H1 (cell line): ENCODE measurements around the gene TRAF3IP1. TPM values are rescaled to one million over a fixed set of nuclear protein-coding genes. Genes with fewer than 3 reads are reported as not detected.

Experiments
- CTCF ChIA-PET: fragments of 300-600 bp; sonication (Branson Sonifier 250); formaldehyde crosslinking; loops from one replicate; lab custom pipeline; 2021; ENCODE audit not compliant: partially characterized antibody; lab: Charles Lee
- POLR2A ChIA-PET: fragments of 300-600 bp; sonication (Branson Sonifier 250); formaldehyde crosslinking; loops from one replicate; lab custom pipeline; 2021; ENCODE audit warnings: inconsistent platforms; ENCODE audit not compliant: partially characterized antibody; lab: Charles Lee
- DNase-seq, 2 experiments: peaks; one replicate each; pipeline versions ENCODE4 v3.0.0 to v3.0.0-alpha.2; 2010 to 2022; ENCODE audit warnings: low spot score in 2 of 2, low read depth in 1 of 2, mixed read lengths in 1 of 2
- FAIRE-seq: peaks from 2 replicates; lab custom pipeline; 2011; peaks lifted over from hg19 to GRCh38; lab: Jason Lieb, UNC
- H2AFZ ChIP-seq: 2 replicates; pipeline ENCODE4 v1.8.1; 2012; ENCODE audit warnings: low read length, inconsistent platforms
- H2AK5ac ChIP-seq: 2 replicates; pipeline ENCODE4 v1.6.1; 2013; ENCODE audit warnings: low read depth, low read length
- H2BK120ac ChIP-seq: replicated peaks from 2 replicates; pipeline ENCODE3; 2013; ENCODE audit warnings: low read depth, low read length, inconsistent platforms
- H2BK12ac ChIP-seq: 2 replicates; pipeline ENCODE4 v1.6.1; 2013; ENCODE audit warnings: low read depth, low read length
- H2BK15ac ChIP-seq: 2 replicates; pipeline ENCODE4 v1.6.1; 2013; ENCODE audit warnings: low read length
- H2BK20ac ChIP-seq: 2 replicates; pipeline ENCODE4 v1.6.1; 2013; ENCODE audit warnings: low read length
- H2BK5ac ChIP-seq: 2 replicates; pipeline ENCODE4 v1.6.1; 2013; ENCODE audit warnings: low read depth, low read length
- H3K14ac ChIP-seq: 2 replicates; pipeline ENCODE4 v1.6.1; 2013; ENCODE audit warnings: inconsistent platforms; ENCODE audit not compliant: insufficient read length
- H3K18ac ChIP-seq: 2 replicates; pipeline ENCODE4 v1.6.1; 2013; ENCODE audit warnings: low read length; ENCODE audit errors: extremely low read depth
- H3K23ac ChIP-seq: 2 replicates; pipeline ENCODE4 v1.6.1; 2013; ENCODE audit warnings: inconsistent platforms; ENCODE audit not compliant: insufficient read length
- H3K23me2 ChIP-seq: 2 replicates; pipeline ENCODE4 v1.6.1; 2013; ENCODE audit warnings: low read depth, low read length
- H3K27ac ChIP-seq: 2 replicates; pipeline ENCODE4 v1.6.1; 2011; ENCODE audit warnings: low read depth, low read length, inconsistent platforms
- H3K27me3 ChIP-seq, 4 experiments: replicated peaks in 1 of 4; 1 replicate in 1 of 4; 2 replicates in 3 of 4; pipeline versions ENCODE4 v1.6.1 to v1.8.1; 2011 to 2013; ENCODE audit warnings: low read length in 3 of 4, mild to moderate bottlenecking in 3 of 4, inconsistent platforms in 2 of 4, mixed read lengths in 2 of 4, moderate library complexity in 1 of 4; ENCODE audit not compliant: control insufficient read depth in 3 of 4, insufficient read depth in 3 of 4; ENCODE audit errors: extremely low read depth in 1 of 4
- H3K36me3 ChIP-seq, 4 experiments: 2 replicates each; pipeline versions ENCODE4 v1.6.1 to v1.8.1; 2011 to 2013; ENCODE audit warnings: mild to moderate bottlenecking in 4 of 4, low read length in 3 of 4, moderate library complexity in 2 of 4, control low read depth in 1 of 4, inconsistent platforms in 1 of 4; ENCODE audit not compliant: insufficient read depth in 4 of 4, control insufficient read depth in 2 of 4
- H3K4ac ChIP-seq: replicated peaks from 2 replicates; pipeline ENCODE3; 2013; ENCODE audit warnings: low read length, low read depth, mixed read lengths, inconsistent platforms; ENCODE audit not compliant: insufficient read length
- H3K4me1 ChIP-seq, 4 experiments: replicated peaks in 1 of 4; 1 replicate in 1 of 4; 2 replicates in 3 of 4; pipeline versions ENCODE4 v1.6.1 to v1.8.1; 2011 to 2013; ENCODE audit warnings: low read length in 3 of 4, inconsistent platforms in 2 of 4, mixed read lengths in 1 of 4; ENCODE audit not compliant: insufficient read depth in 4 of 4, control insufficient read depth in 3 of 4
- H3K4me2 ChIP-seq, 2 experiments: 2 replicates each; pipeline versions ENCODE4 v1.6.1 to v1.8.1; 2011 to 2013; ENCODE audit warnings: low read depth in 2 of 2, low read length in 2 of 2, control low read depth in 1 of 2, inconsistent platforms in 1 of 2, mild to moderate bottlenecking in 1 of 2; ENCODE audit not compliant: insufficient read depth in 1 of 2
- H3K4me3 ChIP-seq, 4 experiments: fragments of 200-600, 300-600 bp in 1 of 4; sonication (generic), shearing (Covaris generic), sonication (Bioruptor Twin) in 1 of 4; 2 replicates each; pipeline versions ENCODE4 v1.5.1 to v1.8.1; 2011 to 2016; ENCODE audit warnings: low read length in 4 of 4, low read depth in 3 of 4, control low read depth in 2 of 4, inconsistent platforms in 2 of 4, mild to moderate bottlenecking in 2 of 4, mixed read lengths in 1 of 4, moderate library complexity in 1 of 4; ENCODE audit not compliant: insufficient read depth in 2 of 4; ENCODE audit errors: extremely low read depth in 1 of 4
- H3K56ac ChIP-seq: replicated peaks from 2 replicates; pipeline ENCODE3; 2013; ENCODE audit warnings: low read depth, mild to moderate bottlenecking, mixed read lengths, low read length, inconsistent platforms; ENCODE audit not compliant: insufficient read length
- H3K79me1 ChIP-seq: 2 replicates; pipeline ENCODE4 v1.6.1; 2013; ENCODE audit warnings: low read depth, low read length, control low read depth
- H3K79me2 ChIP-seq, 2 experiments: 2 replicates each; pipeline versions ENCODE4 v1.6.1 to v1.8.1; 2012 to 2013; ENCODE audit warnings: low read length in 2 of 2, mild to moderate bottlenecking in 2 of 2, inconsistent platforms in 1 of 2; ENCODE audit not compliant: insufficient read depth in 2 of 2, control insufficient read depth in 1 of 2
- H3K9ac ChIP-seq, 4 experiments: replicated peaks in 1 of 4; 1 replicate in 1 of 4; 2 replicates in 3 of 4; pipeline versions ENCODE4 v1.6.1 to v1.8.1; 2011 to 2013; ENCODE audit warnings: low read depth in 3 of 4, low read length in 3 of 4, control low read depth in 2 of 4, mild to moderate bottlenecking in 2 of 4, moderate library complexity in 2 of 4, inconsistent platforms in 1 of 4; ENCODE audit errors: extremely low read depth in 1 of 4
- H3K9me3 ChIP-seq, 2 experiments: 2 replicates each; pipeline versions ENCODE4 v1.6.1 to v1.8.1; 2012 to 2013; ENCODE audit warnings: mild to moderate bottlenecking in 2 of 2, moderate library complexity in 2 of 2, control low read depth in 1 of 2, inconsistent platforms in 1 of 2, low read depth in 1 of 2, low read length in 1 of 2, mixed read lengths in 1 of 2; ENCODE audit not compliant: insufficient read depth in 2 of 2
- H4K20me1 ChIP-seq, 2 experiments: replicated peaks in 1 of 2; 2 replicates each; pipeline versions ENCODE3 to v1.8.1; 2011 to 2013; ENCODE audit warnings: inconsistent platforms in 2 of 2, low read length in 2 of 2, mild to moderate bottlenecking in 1 of 2; ENCODE audit not compliant: insufficient read depth in 2 of 2, control insufficient read depth in 1 of 2
- H4K5ac ChIP-seq: 2 replicates; pipeline ENCODE4 v1.6.1; 2013; ENCODE audit warnings: low read length, low read depth, mixed read lengths, inconsistent platforms; ENCODE audit not compliant: insufficient read length
- H4K8ac ChIP-seq: 2 replicates; pipeline ENCODE4 v1.8.0; 2013; ENCODE audit warnings: mild to moderate bottlenecking, moderate library complexity, low read length, inconsistent platforms; ENCODE audit not compliant: insufficient read depth; ENCODE audit errors: extremely low read depth
- H4K91ac ChIP-seq: replicated peaks from 2 replicates; pipeline ENCODE3; 2013; ENCODE audit warnings: low read length, mixed read lengths, inconsistent platforms; ENCODE audit not compliant: insufficient read length
- CREB1 ChIP-seq: IDR thresholded peaks from 2 replicates; pipeline ENCODE4 v1.6.1; 2012; ENCODE audit warnings: inconsistent platforms
- GTF2F1 ChIP-seq: IDR thresholded peaks from 2 replicates; pipeline ENCODE4 v1.6.1; 2012; ENCODE audit warnings: low read depth, low read length, improper control_type of control experiment, borderline replicate concordance
- NRF1 ChIP-seq: IDR thresholded peaks from 2 replicates; pipeline ENCODE4 v1.6.1; 2011; ENCODE audit warnings: mild to moderate bottlenecking, low read depth, low read length, improper control_type of control experiment
- SAP30 ChIP-seq: fragments of 300-600 bp; sonication (generic); IDR thresholded peaks from 2 replicates; pipeline ENCODE4 v1.7.1; 2012; ENCODE audit warnings: low read length, moderate library complexity, mild to moderate bottlenecking, inconsistent platforms; ENCODE audit not compliant: insufficient read depth, insufficient replicate concordance
- ZNF274 ChIP-seq: IDR thresholded peaks from 2 replicates; pipeline ENCODE4 v1.7.0; 2012; ENCODE audit warnings: low read length, borderline replicate concordance; ENCODE audit errors: extremely low read depth
- WGBS, 2 experiments: shearing (Covaris generic) in 1 of 2; methylation state at CpG; one replicate each; pipeline versions ENCODE4 v1.1.6 to v1.1.7; 2013 to 2015; ENCODE audit warnings: low lambda C conversion rate in 2 of 2, mixed read lengths in 2 of 2, inconsistent platforms in 1 of 2, low coverage in 1 of 2, missing lambda C conversion rate in 1 of 2; ENCODE audit not compliant: insufficient replicate concordance in 2 of 2, insufficient coverage in 1 of 2, insufficient read length in 1 of 2; ENCODE audit errors: extremely low coverage in 1 of 2, missing lambda C conversion rate in 1 of 2; 5-methylcytosine and 5-hydroxymethylcytosine counted together
- polyA plus RNA-seq, 7 experiments: library from polyadenylated mRNA; depleted of rRNA in 3 of 7; stranded (reverse) in 5 of 7; unstranded in 2 of 7; fragments of >200 nt in 5 of 7; fragments of 200-250 nt in 2 of 7; gene quantifications; 1 replicate in 5 of 7; 2 replicates in 1 of 7; 4 replicates in 1 of 7; pipeline versions ENCODE4 v1.2.1 to v1.2.3, GENCODE V29; 2011 to 2013; ENCODE audit warnings: missing spikeins in 2 of 7, mixed read lengths in 2 of 7
- total RNA-seq: library from RNA; stranded (reverse); fragmentation: NEBNext Ultra II Directional; extraction: Animal tissue kit (Norgen Biotek cat#: 25700); gene quantifications from 2 replicates; pipeline ENCODE4 v1.2.1, GENCODE V29; 2021

The TRAF3IP1 gene
- total and polyA plus RNA-seq, 2 of the 8 experiments (the other 6 are each of a cell fraction or from before 2014, with no cell fraction given) = 2.3 to 17.5 TPM

DNA sequence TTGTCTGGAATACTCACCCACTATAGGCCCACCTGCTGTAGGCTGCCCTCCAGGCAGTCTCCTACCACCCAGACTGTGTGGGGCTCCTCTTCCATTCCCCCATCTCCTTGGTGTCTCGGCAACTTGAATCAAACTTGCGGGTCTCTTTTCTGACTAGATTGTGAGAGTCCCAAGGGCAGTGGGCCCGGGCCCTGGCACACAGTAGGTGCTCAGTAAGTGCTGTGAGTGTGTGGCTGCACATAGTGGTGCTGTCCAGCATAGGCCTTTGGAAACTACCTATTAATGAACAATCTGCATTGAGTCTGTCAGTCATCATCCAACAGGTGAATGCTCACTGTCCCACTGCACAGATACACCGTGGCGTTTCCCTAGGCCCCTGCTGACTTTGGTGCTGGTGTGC, 62.8 kb downstream of the TRAF3IP1 start:
- Histone ChIP-seq H2BK5ac (no peak overlapping the region), H3K4me2 (no peak overlapping the region), H2AFZ (no peak overlapping the region), H2BK15ac (no peak overlapping the region), H2BK20ac (no peak overlapping the region), H2AK5ac (no peak overlapping the region), H3K23ac (no peak overlapping the region), H3K27me3 (no peaks in the 10 kb centered on the region), H3K4ac (no peak overlapping the region), H3K56ac (no peak overlapping the region), H3K4me3 (no peak overlapping the region), H3K79me2 (no peaks in the 10 kb centered on the region), H3K9ac (no peak overlapping the region), H3K23me2 (no peaks in the 10 kb centered on the region), H3K36me3 (peaks cover 0 to 2% (median 0%) of the 10 kb centered on the region in 4 experiments; a peak in 1 of 8 replicates), H4K8ac (no peak overlapping the region), H4K20me1 (no peaks in the 10 kb centered on the region), H3K9me3 (no peaks in the 10 kb centered on the region), H3K18ac (no peak overlapping the region), H4K5ac (no peak overlapping the region), H3K27ac (no peak overlapping the region), H3K14ac (no peak overlapping the region), H3K4me1 (peaks cover 3 to 19% (median 10%) of the 10 kb centered on the region in 4 experiments), H3K79me1 (no peaks in the 10 kb centered on the region), H4K91ac (no peak overlapping the region), H2BK12ac (no peak overlapping the region), H2BK120ac (no peak overlapping the region)
- FAIRE-seq (no peak), DNase-seq (no peak)
- POLR2A ChIA-PET = no interaction called here
- 93% methylated on average over 5 of the region's 5 CpGs; no CpG with 5 or more reads in 1 of the 2 experiments for WGBS, 2 experiments
- TF ChIP-seq NRF1 (no peak), CREB1 (no peak), ZNF274 (no peak), SAP30 (no peak), GTF2F1 (no peak)
- CTCF ChIA-PET = interaction anchor here (0.5 kb wide), 1 partner anchor 113 kb away, joined by 3 read pairs; no protein-coding TSS in a partner anchor
